ENCODE data around the gene TMBIM4. TPM values are rescaled to one million over a fixed set of nuclear protein-coding genes. Genes with fewer than 3 reads are reported as not detected.

The TMBIM4 gene
- polyA plus RNA-seq, 1 experiment, result 108 TPM

- no peak overlapping the region for H3K4me3 ChIP-seq (ENCODE audit: low read depth, low read length)
- H3K36me3 ChIP-seq (ENCODE audit: control insufficient read depth, insufficient read depth, low read length), result peaks cover 3% of the 10 kb centered on the region; the same call in 1 of the 2 replicates
- TF ChIP-seq CTCF (IDR thresholded peaks at IDR 0.05; ENCODE audit: insufficient read depth, low read depth, low read length), result no peak
- CTCF ChIA-PET, result interaction anchor here (0.7 to 2.1 kb wide), 5 partner anchors 11 to 1232 kb away, joined by 3 to 7 read pairs (median 3); partner anchors contain the start of gene LLPH
- no peaks in the 10 kb centered on the region for H3K27me3 ChIP-seq (ENCODE audit: control insufficient read depth, insufficient read depth, low read length)
- POLR2A ChIA-PET, result interaction anchor here (0.6 kb wide), 1 partner anchor 49 kb away, joined by 3 read pairs; no protein-coding TSS in a partner anchor
- DNase-seq (ENCODE audit: low read depth), result no peak
These were observed 49.9 kb downstream of the TMBIM4 start for GRCh38 chr12:66119870-66120241.

- peaks cover 2% of the 10 kb centered on the region; the same call in 1 of the 2 replicates for H3K36me3 ChIP-seq (ENCODE audit: control insufficient read depth, insufficient read depth, low read length)
- ChIA-PET POLR2A (interaction anchor here (0.6 kb wide), 1 partner anchor 50 kb away, joined by 3 read pairs; no protein-coding TSS in a partner anchor), CTCF (interaction anchor here (0.6 to 2.1 kb wide), 6 partner anchors 11 to 1231 kb away, joined by 3 to 7 read pairs (median 4); partner anchors contain the start of gene LLPH)
- no peaks in the 10 kb centered on the region for H3K27me3 ChIP-seq (ENCODE audit: control insufficient read depth, insufficient read depth, low read length)
- TF ChIP-seq CTCF (IDR thresholded peaks at IDR 0.05; ENCODE audit: insufficient read depth, low read depth, low read length), result no peak
- DNase-seq (ENCODE audit: low read depth), result no peak
- H3K4me3 ChIP-seq (ENCODE audit: low read depth, low read length), result no peak overlapping the region
These were observed 50.4 kb downstream of the TMBIM4 start for GRCh38 chr12:66119229-66119869.

- ChIA-PET POLR2A (no interaction called here), CTCF (interaction anchor here (1.0 kb wide), 1 partner anchor 11 kb away, joined by 5 read pairs; no protein-coding TSS in a partner anchor)
- no peak for TF ChIP-seq CTCF (IDR thresholded peaks at IDR 0.05; ENCODE audit: insufficient read depth, low read depth, low read length)
- H3K36me3 ChIP-seq (ENCODE audit: control insufficient read depth, insufficient read depth, low read length), result no peaks in the 10 kb centered on the region
- no peak overlapping the region for H3K4me3 ChIP-seq (ENCODE audit: low read depth, low read length)
- no peak for DNase-seq (ENCODE audit: low read depth)
- no peaks in the 10 kb centered on the region for H3K27me3 ChIP-seq (ENCODE audit: control insufficient read depth, insufficient read depth, low read length)
These were observed 51.4 kb downstream of the TMBIM4 start for GRCh38 chr12:66118240-66118891.

- POLR2A ChIA-PET, result no interaction called here
- TF ChIP-seq CTCF (IDR thresholded peaks at IDR 0.05; ENCODE audit: insufficient read depth, low read depth, low read length), result no peak
These were observed 52.6 kb downstream of the TMBIM4 start for GRCh38 chr12:66117242-66117641.

GRCh38 chr12:66115071-66115600, 54.7 kb downstream of the TMBIM4 start:
- DNase-seq (ENCODE audit: low read depth), result no peak
- POLR2A ChIA-PET, result no interaction called here
- Histone ChIP-seq H3K36me3 (ENCODE audit: control insufficient read depth, insufficient read depth, low read length) (no peaks in the 10 kb centered on the region), H3K27me3 (ENCODE audit: control insufficient read depth, insufficient read depth, low read length) (no peaks in the 10 kb centered on the region), H3K4me3 (ENCODE audit: low read depth, low read length) (no peak overlapping the region)
- CTCF ChIA-PET, result interaction anchor here (2.1 kb wide), 1 partner anchor 7 kb away, joined by 9 read pairs; no protein-coding TSS in a partner anchor
- TF ChIP-seq CTCF (IDR thresholded peaks at IDR 0.05; ENCODE audit: insufficient read depth, low read depth, low read length), result no peak

More at GRCh38 chr12:66117242-66117641, 52.6 kb downstream of the TMBIM4 start:
- DNase-seq (ENCODE audit: low read depth), result no peak
- Histone ChIP-seq H3K4me3 (ENCODE audit: low read depth, low read length) (no peak overlapping the region), H3K27me3 (ENCODE audit: control insufficient read depth, insufficient read depth, low read length) (no peaks in the 10 kb centered on the region), H3K36me3 (ENCODE audit: control insufficient read depth, insufficient read depth, low read length) (no peaks in the 10 kb centered on the region)
- CTCF ChIA-PET, result interaction anchor here (1.3 to 2.1 kb wide), 2 partner anchors 10 to 14 kb away, joined by 4 to 9 read pairs; no protein-coding TSS in a partner anchor

Measured in BJ (cell line).